ENCODE data around the gene WIZ. TPM values are rescaled to one million over a fixed set of nuclear protein-coding genes. Genes with fewer than 3 reads are reported as not detected.

WIZ gene
- total RNA-seq, 1 donor = 12.7 TPM

DNA sequence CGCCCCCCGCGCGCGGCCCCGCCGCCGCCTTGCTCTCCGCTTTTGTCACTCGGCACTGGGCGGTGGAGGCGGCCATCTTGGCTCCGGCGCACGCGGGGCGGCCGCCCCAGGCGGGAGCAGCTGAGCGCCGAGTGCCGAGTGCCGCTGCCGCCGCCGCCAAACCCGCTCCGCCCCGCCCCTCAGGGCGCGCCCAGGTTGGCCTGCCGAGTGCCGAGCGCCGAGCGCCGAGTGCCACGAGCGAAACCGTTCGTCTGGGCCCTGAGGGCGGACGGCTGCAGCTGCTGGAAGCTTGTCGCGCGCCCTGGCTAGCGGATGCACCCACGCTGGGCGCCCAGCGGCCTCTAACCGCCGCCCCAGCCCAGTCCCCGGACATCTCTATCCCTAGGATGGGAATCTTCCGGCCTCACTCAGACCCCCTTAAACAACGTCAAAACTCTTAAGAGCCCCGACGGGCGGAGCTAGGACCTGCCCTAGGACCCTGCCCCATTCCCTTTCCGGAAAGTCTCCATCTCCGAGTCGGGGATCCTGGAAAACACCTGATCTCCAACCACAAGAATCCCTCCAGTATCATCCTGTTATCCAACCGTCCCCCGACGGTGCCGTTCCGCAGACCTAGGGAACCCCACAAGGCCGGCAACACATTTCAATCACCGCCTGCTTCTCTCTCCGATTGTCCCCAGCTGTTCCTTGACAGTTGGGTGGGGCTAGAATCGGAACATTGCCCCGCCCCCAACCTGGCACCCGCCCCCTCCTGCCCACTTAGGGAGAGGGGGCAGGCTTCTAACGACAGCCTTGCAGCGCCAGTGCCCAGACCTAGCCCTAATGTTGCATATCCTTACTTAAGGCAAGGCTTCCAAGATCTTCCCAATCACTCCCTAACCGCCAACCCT, 16.9 kb downstream of the WIZ start:
- DNase-seq (ENCODE audit: low read depth in 2 of 3, low spot score in 2 of 3) = peak; percentile 78 to 90 (median 90)

GRCh38 chr19:15432018-15432494, 17.7 kb downstream of the WIZ start:
- DNase-seq (ENCODE audit: low read depth in 2 of 3, low spot score in 2 of 3) = no peak

GRCh38 chr19:15431396-15432017, 18.2 kb downstream of the WIZ start:
- no peak for DNase-seq (ENCODE audit: low read depth in 2 of 3, low spot score in 2 of 3)

GRCh38 chr19:15430526-15431120, 19.1 kb downstream of the WIZ start:
- DNase-seq (ENCODE audit: low read depth in 2 of 3, low spot score in 2 of 3) = no peak

DNA sequence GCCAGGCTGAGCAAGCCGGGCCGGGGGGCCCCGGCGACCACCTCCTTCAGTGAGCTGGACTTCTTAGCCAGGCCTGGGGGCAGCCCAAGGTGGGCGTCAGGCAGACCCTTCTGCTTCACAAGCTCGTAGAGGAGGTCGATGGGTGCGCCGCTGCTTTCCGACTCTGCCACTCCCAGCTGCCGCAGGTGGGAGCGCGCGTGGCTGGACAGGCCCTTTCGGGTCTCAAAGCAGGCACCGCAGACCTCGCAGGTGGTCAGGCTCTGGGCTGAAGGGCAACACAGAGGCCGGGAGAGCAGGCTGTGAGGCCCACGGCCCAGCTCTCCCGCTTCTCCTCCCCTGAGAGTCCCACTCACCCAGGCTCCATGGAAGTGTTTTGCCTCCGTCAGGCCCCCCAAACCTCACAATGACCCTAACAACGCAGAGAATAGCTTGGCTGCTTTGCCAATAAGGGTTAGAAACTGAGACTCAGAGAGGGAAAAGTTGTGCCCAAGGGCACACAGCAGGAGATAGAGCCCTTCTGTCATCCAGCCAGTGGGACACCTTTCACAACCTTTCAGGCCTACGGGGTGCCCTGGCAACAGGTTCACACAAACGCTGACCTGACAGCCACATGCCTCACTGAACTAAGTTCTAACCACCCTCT, 19.8 kb downstream of the WIZ start:
- DNase-seq (ENCODE audit: low read depth in 2 of 3, low spot score in 2 of 3) = no peak

DNA sequence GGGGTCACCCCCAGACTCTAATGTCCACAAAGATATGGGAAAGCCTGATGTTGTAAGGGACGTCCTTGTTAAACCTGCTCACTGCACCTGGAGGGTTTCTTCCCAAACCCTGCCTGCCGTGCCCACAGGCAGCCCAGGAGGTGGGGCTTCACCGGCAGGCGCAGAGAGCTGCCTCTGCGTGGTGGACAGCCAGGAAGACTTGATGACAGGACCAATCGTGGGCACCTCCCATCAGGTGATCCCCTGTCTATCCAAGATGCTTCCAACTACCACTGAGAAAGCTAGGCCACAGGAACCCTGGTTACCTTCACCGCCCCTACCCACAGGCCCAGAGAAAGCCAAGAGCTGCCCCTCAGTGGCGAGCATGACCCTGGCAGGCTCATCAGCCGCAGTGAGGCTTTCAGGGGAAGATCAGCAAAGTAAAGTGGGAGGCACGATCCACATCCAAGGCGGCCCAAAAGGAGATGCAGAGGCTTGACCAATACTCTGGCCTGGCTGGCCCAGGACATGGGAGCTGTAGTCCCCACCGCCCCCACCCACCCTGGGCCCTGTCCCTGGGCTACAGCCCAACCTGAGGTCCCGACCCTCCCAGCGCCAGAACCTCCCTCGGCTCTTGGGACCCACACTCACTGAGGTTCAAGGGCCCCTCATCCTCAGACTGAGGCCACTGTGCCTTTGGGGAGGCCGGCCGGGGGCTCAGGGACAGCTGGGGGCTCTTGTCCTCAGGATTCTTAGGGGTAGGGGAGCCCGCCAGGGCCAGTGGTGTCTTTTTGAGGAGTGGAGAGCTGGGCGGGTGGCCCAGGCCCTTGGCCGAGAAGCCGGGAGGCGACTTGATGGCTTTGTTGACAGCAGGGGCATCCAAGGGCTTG, 20.6 kb downstream of the WIZ start:
- DNase-seq (ENCODE audit: low read depth in 2 of 3, low spot score in 2 of 3) = no peak

- no peak for DNase-seq (ENCODE audit: low read depth in 2 of 3, low spot score in 2 of 3)
Measured at GRCh38 chr19:15427991-15428471, 21.7 kb downstream of the WIZ start.

DNA sequence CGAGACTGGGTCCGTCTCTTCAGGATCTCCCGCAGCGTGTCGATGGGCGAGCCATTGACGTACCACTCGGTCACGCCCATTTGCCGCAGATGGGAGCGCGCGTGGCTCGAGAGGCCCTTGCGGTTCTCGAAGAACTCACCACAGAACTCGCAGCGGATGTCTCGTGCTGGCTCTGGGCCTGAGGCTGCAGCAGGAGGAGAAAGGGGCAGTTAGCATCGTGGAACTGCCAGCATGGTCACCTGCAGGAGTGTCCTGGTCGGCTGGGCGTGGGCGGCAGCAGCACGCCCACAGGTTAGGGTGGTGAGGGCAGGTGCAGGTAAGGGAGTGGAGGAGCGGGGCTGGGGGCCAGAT, 22.4 kb downstream of the WIZ start:
- DNase-seq (ENCODE audit: low read depth in 2 of 3, low spot score in 2 of 3) = no peak

- DNase-seq (ENCODE audit: low read depth in 2 of 3, low spot score in 2 of 3) = no peak
Measured at GRCh38 chr19:15426485-15427349, 23.0 kb downstream of the WIZ start.

GRCh38 chr19:15425321-15425950, 24.3 kb downstream of the WIZ start:
- DNase-seq (ENCODE audit: low read depth in 2 of 3, low spot score in 2 of 3) = no peak

GRCh38 chr19:15424692-15425272, 25.0 kb downstream of the WIZ start:
- DNase-seq (ENCODE audit: low read depth in 2 of 3, low spot score in 2 of 3) = no peak

- no peak for DNase-seq (ENCODE audit: low read depth in 2 of 3, low spot score in 2 of 3)
Measured at GRCh38 chr19:15424121-15424520, 25.6 kb downstream of the WIZ start.

GRCh38 chr19:15423130-15423529, 26.6 kb downstream of the WIZ start:
- no peak for DNase-seq (ENCODE audit: low read depth in 2 of 3, low spot score in 2 of 3)

DNA sequence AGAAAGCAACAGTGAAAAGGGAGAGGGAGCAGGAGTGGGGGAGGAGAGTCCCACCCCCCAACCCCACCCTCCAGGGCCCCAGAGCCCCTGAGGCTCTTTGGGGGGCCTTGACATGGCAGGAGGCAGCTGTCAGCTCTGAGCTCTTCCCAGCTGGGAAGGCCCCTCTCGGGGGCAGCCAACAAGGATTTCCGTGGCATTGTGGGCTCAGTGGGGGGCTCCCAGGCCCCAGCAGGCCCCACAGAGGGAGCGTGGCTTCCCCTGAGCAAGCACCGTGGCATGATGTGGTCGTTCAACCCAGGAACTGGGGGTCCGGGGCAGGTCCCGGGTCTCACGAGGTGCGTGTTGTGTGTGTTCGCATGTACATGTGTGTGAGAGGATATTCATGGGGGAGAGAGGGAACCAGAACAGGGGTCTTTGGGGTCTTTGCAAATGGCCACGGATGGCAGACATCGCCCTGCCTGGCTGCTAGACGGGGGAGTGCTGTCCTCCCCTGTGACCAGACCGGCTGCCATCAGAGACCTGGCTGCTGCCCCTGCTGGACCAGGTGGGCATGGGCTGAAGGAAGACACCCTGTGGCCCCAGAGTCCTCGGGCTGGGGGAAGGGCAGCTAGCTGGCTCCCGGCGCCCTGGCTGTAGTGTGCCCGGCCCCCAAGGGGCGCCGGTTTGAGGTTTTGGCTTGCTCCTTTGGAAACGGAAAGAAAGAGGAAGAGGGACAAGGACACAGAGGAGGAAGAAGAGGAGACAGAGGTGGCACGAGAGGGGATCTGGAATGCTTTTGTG, 27.3 kb downstream of the WIZ start:
- no peak for DNase-seq (ENCODE audit: low read depth in 2 of 3, low spot score in 2 of 3)

DNA sequence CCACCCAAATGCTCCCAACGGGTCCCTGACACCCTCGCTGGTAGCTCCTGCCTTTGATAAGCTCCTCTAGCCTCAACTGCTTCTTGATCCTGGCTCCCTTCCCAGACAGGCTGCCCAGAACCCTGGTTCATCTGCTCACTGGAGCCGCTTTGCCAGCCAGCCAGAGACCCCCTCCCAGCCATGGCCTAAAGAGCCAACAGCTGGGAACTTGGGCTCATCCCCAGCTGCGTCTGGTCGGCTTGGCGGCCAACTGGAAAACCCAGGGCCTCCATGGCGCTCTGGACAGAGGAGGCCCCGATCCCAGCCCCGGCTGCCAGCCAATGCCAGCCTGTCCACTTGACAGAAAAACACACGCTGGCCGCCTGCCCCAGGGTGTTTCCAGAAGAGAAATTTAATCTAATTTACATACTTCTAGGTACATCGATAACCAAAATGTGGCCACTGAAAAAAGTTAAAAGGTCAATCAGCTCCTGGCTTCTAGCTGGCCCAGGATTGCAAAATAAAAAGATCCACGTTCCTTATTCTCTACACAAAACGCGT, 28.0 kb downstream of the WIZ start:
- DNase-seq (ENCODE audit: low read depth in 2 of 3, low spot score in 2 of 3) = no peak

- no peak for DNase-seq (ENCODE audit: low read depth in 2 of 3, low spot score in 2 of 3)
Measured at GRCh38 chr19:15421136-15421695, 28.5 kb downstream of the WIZ start.

- DNase-seq (ENCODE audit: low read depth in 2 of 3, low spot score in 2 of 3) = no peak
Measured at GRCh38 chr19:15419413-15420025, 30.2 kb downstream of the WIZ start.
